Omental fat pad (tissue), 4 donors: ENCODE measurements around the gene PLAA. TPM values are rescaled to one million over a fixed set of nuclear protein-coding genes. Genes with fewer than 3 reads are reported as not detected.
A peak's percentile ranks its signal among the peaks of the same experiment; 100 is the strongest.

Source experiments
- ATAC-seq: fragments of 150-250 bp; one replicate; pipeline ENCODE4 v1.9.1; 2016; ENCODE audit warnings: mild to moderate bottlenecking, moderate library complexity; ENCODE audit not compliant: low FRiP score
- DNase-seq: peaks from one replicate; pipeline ENCODE4 v3.0.0-alpha.2; 2019; ENCODE audit warnings: low spot score
- total RNA-seq, 4 donors: library from RNA; depleted of rRNA; stranded (reverse); fragments of >200 nt; gene quantifications; one replicate each; pipeline ENCODE4 v1.1.0, GENCODE V29; 2016
- TF ChIP-seq, protein P1 (sequence below), 3 donors: fragments of 450-650 bp; IDR thresholded peaks; one replicate each; pipeline ENCODE4 v1.5.1; 2016 to 2017; ENCODE audit warnings: antibody characterized with exemption in 3 of 3, mild to moderate bottlenecking in 3 of 3, moderate library complexity in 2 of 3

Gene PLAA
- total RNA-seq, 4 donors from 2014 or later, result 20.4 to 35.1 (median 22.2) TPM

DNA sequence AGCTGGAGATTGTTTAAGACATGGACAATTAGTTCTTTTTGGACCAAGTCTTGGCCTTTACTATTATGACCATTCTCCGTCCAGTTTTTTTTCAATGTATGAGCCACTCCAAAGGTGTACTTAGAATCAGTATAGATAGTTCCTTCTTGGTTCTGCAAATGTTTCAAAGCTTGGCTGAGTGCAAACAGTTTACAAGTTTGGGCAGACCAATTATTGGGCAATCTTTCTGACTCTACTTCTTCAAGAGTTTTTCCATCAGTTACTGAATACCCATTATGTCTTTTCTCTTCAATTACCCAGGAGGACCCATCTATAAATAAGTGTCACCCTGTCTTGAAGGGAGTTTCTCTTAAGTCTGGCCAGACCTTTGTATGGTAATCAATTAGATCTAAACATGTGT, 24.7 kb upstream of the PLAA start:
- TF ChIP-seq, protein P1, sequence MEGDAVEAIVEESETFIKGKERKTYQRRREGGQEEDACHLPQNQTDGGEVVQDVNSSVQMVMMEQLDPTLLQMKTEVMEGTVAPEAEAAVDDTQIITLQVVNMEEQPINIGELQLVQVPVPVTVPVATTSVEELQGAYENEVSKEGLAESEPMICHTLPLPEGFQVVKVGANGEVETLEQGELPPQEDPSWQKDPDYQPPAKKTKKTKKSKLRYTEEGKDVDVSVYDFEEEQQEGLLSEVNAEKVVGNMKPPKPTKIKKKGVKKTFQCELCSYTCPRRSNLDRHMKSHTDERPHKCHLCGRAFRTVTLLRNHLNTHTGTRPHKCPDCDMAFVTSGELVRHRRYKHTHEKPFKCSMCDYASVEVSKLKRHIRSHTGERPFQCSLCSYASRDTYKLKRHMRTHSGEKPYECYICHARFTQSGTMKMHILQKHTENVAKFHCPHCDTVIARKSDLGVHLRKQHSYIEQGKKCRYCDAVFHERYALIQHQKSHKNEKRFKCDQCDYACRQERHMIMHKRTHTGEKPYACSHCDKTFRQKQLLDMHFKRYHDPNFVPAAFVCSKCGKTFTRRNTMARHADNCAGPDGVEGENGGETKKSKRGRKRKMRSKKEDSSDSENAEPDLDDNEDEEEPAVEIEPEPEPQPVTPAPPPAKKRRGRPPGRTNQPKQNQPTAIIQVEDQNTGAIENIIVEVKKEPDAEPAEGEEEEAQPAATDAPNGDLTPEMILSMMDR (IDR thresholded peaks at IDR 0.05), result no peak
- DNase-seq (no peak), ATAC-seq (no peak)

DNA sequence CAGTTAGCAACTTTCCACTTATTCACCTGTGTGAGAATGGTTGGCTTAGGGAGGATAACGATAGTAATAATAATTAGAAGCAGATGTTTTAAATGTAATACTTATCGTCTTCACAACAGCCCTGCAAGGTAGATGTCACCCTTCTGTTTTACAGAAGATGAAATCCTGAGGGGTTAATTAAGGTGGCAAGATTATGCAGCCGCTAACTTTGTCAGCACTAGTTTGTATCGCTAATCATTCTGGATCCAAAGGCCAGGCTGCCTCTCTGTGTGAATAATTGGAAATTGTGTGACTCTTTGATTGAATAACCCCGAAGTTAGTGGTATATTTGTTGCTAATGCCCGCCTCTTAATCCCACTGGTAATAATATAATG, 9.8 kb upstream of the PLAA start:
- DNase-seq (no peak), ATAC-seq (no peak)
- TF ChIP-seq, protein P1 (IDR thresholded peaks at IDR 0.05), result no peak

DNA sequence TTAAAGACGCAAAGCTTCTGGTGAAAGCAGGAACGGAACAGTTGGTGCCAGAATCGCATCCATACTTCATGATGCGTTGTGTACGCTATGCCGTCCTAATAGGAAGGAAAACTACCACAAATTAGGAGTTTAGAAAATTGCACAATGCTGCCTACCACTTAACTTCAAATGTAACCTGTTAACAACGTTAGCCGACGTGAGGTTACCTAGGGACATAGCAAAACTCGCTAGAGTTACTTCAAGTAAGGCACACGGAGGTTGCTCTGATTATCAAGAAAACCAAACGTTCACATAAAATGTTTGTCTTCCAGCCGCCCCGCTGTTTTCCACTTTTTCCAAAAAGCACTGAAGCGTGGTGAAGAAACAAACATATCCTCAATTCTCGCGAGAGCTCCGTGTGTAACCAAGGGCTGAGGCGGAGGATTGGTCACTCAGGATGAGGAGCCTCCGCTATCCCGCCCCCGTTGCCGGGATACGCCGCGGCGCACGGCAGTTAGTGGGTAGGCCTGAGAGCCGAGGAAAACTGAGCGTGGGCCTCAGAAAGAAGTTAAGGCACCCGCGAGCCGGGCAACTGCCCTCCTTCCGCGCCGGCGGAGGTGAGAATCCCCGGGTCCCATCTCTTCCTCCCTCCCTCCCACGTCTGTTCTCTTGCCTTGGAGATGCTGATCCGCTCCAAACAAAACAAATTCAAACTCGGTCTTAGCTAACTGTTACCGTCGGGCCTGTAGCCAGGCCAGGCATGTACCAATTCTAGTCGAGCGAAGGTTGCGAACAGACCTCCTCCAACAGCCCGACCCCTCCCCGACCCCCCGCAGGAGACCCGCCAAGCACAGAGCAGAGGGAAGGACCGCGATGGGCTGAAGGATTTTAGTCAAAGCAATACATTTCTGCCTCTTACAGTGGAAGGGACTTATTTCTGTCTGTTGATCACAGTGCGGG, 9.1 kb upstream of the PLAA start, which contains the start of gene IFT74:
Gene IFT74 (plus strand): TSS at position 492 of the 939 bp plus-strand sequence. CDS start 5,556 bp downstream, outside the sequence.
- peak; percentile 93 for DNase-seq
- TF ChIP-seq, protein P1 (IDR thresholded peaks at IDR 0.05), result no peak
- peak; percentile 100 for ATAC-seq

DNA sequence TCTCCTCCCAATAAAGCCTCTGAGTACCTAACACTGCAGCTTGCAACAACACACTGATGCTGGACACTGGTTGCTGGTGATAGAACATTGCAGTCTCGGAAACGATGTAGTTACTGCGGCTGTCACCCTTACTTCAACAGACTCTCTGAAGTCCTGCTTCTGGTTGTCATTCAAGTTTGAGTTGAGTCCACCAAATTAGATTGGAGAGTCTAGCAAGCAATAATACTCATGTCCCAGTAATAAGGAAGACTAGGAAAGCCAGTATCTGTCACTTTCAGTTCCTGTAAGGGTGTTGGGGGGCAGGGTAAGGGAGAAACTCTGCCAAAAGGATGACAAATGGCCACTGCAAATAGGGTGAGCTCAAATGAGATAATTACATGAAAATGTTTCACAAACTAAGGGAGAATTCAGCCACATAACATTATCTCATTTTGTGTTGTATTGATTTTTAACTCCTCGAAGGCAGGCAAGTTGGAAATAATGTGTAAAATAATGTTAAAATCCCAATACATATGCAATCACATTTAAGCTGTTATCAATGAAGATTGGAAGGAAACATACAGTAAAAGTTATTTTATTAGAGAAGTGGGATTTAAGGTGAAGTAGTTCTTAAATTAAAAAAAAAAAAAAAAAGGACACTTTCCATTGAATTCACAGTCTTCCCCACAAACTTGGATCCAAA, 8.3 kb upstream of the PLAA start:
- TF ChIP-seq, protein P1 (IDR thresholded peaks at IDR 0.05), result no peak
- DNase-seq (no peak), ATAC-seq (no peak)

DNA sequence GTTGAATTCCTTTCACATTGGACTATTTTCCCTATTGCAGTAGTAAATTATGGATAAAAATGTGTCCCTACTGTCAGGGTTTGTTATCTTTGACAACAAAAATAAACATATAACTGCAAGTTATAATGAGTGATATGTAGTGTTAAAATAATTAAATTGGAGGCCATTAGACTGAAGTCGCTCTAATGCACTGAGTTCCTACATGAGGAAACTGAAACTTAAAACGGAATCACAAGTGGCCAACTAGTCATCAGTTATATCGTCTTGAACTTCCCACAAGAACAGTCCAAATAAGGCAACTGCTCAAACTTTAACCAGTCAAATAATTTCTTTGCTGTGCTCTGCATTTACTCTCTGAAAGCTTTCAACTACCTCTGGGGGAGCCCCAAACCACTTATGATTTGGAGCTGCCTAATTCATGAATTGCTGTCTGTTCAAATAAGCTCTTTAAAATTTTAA, 7.0 kb upstream of the PLAA start:
- ATAC-seq (no peak), DNase-seq (no peak)
- TF ChIP-seq, protein P1 (IDR thresholded peaks at IDR 0.05), result no peak

DNA sequence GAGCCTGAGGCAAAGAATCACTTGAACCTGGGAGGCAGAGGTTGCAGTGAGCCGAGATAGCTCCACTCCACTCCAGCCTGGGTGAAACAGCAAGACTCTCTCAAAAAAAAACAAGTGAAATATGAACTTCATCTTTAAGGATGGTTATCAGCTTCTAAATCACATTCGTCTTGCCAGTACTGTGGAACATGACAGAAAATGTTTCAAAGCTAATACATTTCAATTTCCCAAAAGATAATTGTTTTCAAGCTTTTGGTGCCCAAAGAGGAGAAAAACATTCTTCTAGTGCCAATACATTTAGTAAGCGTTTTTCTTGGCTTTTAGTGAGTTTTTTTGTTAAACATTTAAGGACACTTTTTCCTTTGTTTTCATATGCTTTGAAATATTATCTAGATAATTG, 4.8 kb upstream of the PLAA start:
- no peak for DNase-seq
- TF ChIP-seq, protein P1 (IDR thresholded peaks at IDR 0.05), result no peak
- ATAC-seq, result no peak
